Hepatocyte (in vitro differentiated cells): ENCODE measurements around the gene SCARF1. TPM values are rescaled to one million over a fixed set of nuclear protein-coding genes. Genes with fewer than 3 reads are reported as not detected.
"Not testable (repeated sequence)": the region's sequence is repeated elsewhere in the genome, so short reads cannot be mapped to it uniquely, and the experiment has no call there.

Source experiments
- DNase-seq: peaks from one replicate; pipeline ENCODE4 v3.0.0-alpha.2; 2016; ENCODE audit warnings: low spot score
- H2AFZ ChIP-seq: fragments of 200-600 bp; sonication (generic); 2 replicates; pipeline ENCODE4 v1.6.0; 2016; ENCODE audit warnings: antibody characterized with exemption, mild to moderate bottlenecking
- H3K27ac ChIP-seq: fragments of 200-600 bp; sonication (generic); 2 replicates; pipeline ENCODE4 v1.5.1; 2016; ENCODE audit warnings: mild to moderate bottlenecking
- H3K27me3 ChIP-seq: fragments of 200-600 bp; sonication (generic); 2 replicates; pipeline ENCODE4 v1.6.1; 2016
- H3K36me3 ChIP-seq: fragments of 200-600 bp; sonication (generic); replicated peaks from 2 replicates; pipeline ENCODE4 v1.5.1; 2016; ENCODE audit warnings: low read depth; ENCODE audit not compliant: insufficient read depth
- H3K4me1 ChIP-seq: fragments of 200-600 bp; sonication (generic); 2 replicates; pipeline ENCODE4 v1.5.1; 2016; ENCODE audit warnings: mild to moderate bottlenecking, moderate library complexity; ENCODE audit not compliant: insufficient read depth
- H3K4me2 ChIP-seq: fragments of 200-600 bp; sonication (generic); 2 replicates; pipeline ENCODE4 v1.6.0; 2016
- H3K4me3 ChIP-seq: fragments of 200-600 bp; sonication (generic); 2 replicates; pipeline ENCODE4 v1.5.1; 2016; ENCODE audit warnings: mild to moderate bottlenecking
- H3K79me2 ChIP-seq: fragments of 200-600 bp; sonication (generic); 2 replicates; pipeline ENCODE4 v1.6.0; 2017; ENCODE audit warnings: mild to moderate bottlenecking
- H3K9me2 ChIP-seq: fragments of 200-600 bp; sonication (generic); replicated peaks from 2 replicates; pipeline ENCODE4 v1.6.0; 2017; ENCODE audit warnings: mild to moderate bottlenecking; ENCODE audit not compliant: insufficient read depth
- H3K9me3 ChIP-seq: fragments of 200-600 bp; sonication (generic); 2 replicates; pipeline ENCODE4 v1.5.1; 2016; ENCODE audit warnings: low read depth, mild to moderate bottlenecking
- H4K20me1 ChIP-seq: fragments of 200-600 bp; sonication (generic); 2 replicates; pipeline ENCODE4 v1.6.0; 2016; ENCODE audit warnings: mild to moderate bottlenecking; ENCODE audit not compliant: insufficient read depth, poor library complexity, severe bottlenecking
- EZH2 ChIP-seq: fragments of 200-600 bp; sonication (generic); IDR thresholded peaks from 2 replicates; pipeline ENCODE4 v1.6.1; 2016; ENCODE audit warnings: antibody characterized with exemption, mild to moderate bottlenecking, borderline replicate concordance
- EZH2phosphoT487 ChIP-seq: fragments of 200-600 bp; sonication (generic); IDR thresholded peaks from one replicate; pipeline ENCODE4 v1.6.1; 2018; ENCODE audit warnings: antibody characterized with exemption, mild to moderate bottlenecking, low read depth, moderate library complexity; ENCODE audit not compliant: unreplicated experiment, severe bottlenecking
- WGBS: methylation state at CpG from one replicate; pipeline ENCODE4 v1.1.6; 2016; ENCODE audit warnings: low lambda C conversion rate; ENCODE audit errors: missing lambda C conversion rate; 5-methylcytosine and 5-hydroxymethylcytosine counted together
- polyA plus RNA-seq: library from polyadenylated mRNA; unstranded; fragments of >200 nt; fragmentation: Nextera tagmentation; extraction: Ambion mirVana; gene quantifications from 2 replicates; pipeline ENCODE4 v1.2.1, GENCODE V29; 2016
- total RNA-seq: library from RNA; depleted of rRNA; stranded (reverse); fragments of >200 nt; gene quantifications from 2 replicates; pipeline ENCODE4 v1.2.3, GENCODE V29; 2014
- TF ChIP-seq, protein P1 (sequence below): fragments of 200-600 bp; sonication (generic); IDR thresholded peaks from 2 replicates; pipeline ENCODE4 v1.5.1; 2016; ENCODE audit warnings: antibody characterized with exemption, mild to moderate bottlenecking; ENCODE audit not compliant: poor library complexity

Gene SCARF1
- total and polyA plus RNA-seq, 2 experiments from 2014 or later: 0.93 to 2.0 TPM

DNA sequence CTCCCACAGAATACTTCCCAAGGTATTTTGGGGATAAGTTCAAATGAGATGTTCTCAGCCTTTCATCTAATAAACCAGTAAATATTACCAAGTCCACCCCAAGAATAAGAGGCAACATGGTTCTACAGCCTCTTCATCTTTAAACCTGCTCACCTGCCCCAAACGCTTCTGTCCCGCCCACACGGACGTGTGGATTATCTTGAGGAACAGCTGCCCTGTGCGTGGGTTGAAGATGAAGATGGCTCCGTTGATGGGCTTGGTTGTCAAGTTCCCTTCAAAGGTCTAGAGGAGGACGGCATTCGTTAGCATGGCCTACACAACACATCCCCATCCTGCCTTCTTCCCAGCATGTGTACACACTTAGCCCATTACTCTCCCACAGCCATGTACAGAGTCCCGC is 12.6 kb upstream of the SCARF1 start:
- Histone ChIP-seq H3K27ac (no peak overlapping the region), H3K27me3 (no peaks in the 10 kb centered on the region), H3K4me2 (no peak overlapping the region), H3K79me2 (peaks cover 5% of the 10 kb centered on the region), H3K9me2 (no peaks in the 10 kb centered on the region), H3K36me3 (peaks cover 18% of the 10 kb centered on the region), H3K4me1 (no peaks in the 10 kb centered on the region), H3K4me3 (no peak overlapping the region), H2AFZ (no peak overlapping the region), H3K9me3 (no peaks in the 10 kb centered on the region), H4K20me1 (no peaks in the 10 kb centered on the region)
- 96% methylated on average over 9 of the region's 9 CpGs for WGBS
- no peak for DNase-seq
- TF ChIP-seq EZH2phosphoT487 (no peak), EZH2 (no peak)
- TF ChIP-seq, protein P1, sequence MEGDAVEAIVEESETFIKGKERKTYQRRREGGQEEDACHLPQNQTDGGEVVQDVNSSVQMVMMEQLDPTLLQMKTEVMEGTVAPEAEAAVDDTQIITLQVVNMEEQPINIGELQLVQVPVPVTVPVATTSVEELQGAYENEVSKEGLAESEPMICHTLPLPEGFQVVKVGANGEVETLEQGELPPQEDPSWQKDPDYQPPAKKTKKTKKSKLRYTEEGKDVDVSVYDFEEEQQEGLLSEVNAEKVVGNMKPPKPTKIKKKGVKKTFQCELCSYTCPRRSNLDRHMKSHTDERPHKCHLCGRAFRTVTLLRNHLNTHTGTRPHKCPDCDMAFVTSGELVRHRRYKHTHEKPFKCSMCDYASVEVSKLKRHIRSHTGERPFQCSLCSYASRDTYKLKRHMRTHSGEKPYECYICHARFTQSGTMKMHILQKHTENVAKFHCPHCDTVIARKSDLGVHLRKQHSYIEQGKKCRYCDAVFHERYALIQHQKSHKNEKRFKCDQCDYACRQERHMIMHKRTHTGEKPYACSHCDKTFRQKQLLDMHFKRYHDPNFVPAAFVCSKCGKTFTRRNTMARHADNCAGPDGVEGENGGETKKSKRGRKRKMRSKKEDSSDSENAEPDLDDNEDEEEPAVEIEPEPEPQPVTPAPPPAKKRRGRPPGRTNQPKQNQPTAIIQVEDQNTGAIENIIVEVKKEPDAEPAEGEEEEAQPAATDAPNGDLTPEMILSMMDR: no peak

DNA sequence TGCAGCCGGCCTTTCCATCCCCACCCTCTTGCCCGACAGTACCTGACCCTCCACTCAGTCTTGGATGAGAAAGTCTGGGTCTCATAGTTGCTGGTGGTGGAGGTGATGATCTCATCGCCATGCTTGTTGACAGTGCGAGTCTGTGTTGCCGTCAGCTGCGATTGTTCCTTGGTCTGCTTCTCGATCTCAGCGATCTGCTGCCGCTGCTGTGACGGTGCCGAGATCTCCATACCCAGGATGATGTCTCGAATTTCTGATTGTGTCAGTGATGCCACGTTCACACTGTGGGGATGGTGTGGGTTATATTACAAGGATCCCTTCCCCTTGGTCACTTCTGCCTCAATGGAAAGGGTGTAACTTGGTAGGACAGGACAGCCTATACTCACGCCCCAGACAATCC is 8.2 kb upstream of the SCARF1 start:
- WGBS: 97% methylated on average over 14 of the region's 14 CpGs
- TF ChIP-seq, protein P1: no peak
- TF ChIP-seq EZH2 (no peak), EZH2phosphoT487 (no peak)
- no peaks in the 10 kb centered on the region for H3K79me2 ChIP-seq
- H3K9me2 ChIP-seq: no peaks in the 10 kb centered on the region
- no peak overlapping the region for H3K4me3 ChIP-seq
- H3K36me3 ChIP-seq: peaks cover 5% of the 10 kb centered on the region
- peaks cover 14% of the 10 kb centered on the region for H3K4me1 ChIP-seq
- no peak for DNase-seq
- no peak overlapping the region for H3K4me2 ChIP-seq
- H4K20me1 ChIP-seq: peaks cover 6% of the 10 kb centered on the region
- no peak overlapping the region for H2AFZ ChIP-seq
- H3K27me3 ChIP-seq: no peaks in the 10 kb centered on the region
- no peaks in the 10 kb centered on the region for H3K9me3 ChIP-seq
- no peak overlapping the region for H3K27ac ChIP-seq

DNA sequence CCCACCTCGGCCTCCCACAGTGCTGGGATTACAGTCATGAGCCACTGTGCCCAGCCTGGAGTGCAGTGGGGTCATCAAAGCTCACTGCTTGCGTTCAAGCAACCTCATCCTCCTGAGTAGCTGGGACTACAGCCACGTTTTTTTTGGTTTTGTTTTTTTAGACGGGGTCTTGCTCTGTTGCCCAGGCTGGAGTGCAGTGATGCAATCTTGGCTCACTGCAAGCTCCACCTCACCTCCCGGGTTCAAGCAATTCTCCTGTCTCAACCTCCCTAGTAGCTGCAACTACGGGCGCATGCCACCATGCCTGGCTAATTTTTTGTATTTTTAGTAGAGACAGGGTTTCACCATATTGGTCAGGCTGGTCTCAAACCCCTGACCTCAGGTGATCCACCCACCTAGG is 7.3 kb upstream of the SCARF1 start:
- not testable (repeated sequence) for H3K79me2 ChIP-seq, DNase-seq, H3K9me2 ChIP-seq, H3K27me3 ChIP-seq, H2AFZ ChIP-seq, H3K36me3 ChIP-seq, H3K9me3 ChIP-seq, H3K27ac ChIP-seq, H4K20me1 ChIP-seq, H3K4me2 ChIP-seq, H3K4me3 ChIP-seq
- peaks cover 19% of the 10 kb centered on the region for H3K4me1 ChIP-seq
- WGBS: 89% methylated on average over 7 of the region's 7 CpGs

DNA sequence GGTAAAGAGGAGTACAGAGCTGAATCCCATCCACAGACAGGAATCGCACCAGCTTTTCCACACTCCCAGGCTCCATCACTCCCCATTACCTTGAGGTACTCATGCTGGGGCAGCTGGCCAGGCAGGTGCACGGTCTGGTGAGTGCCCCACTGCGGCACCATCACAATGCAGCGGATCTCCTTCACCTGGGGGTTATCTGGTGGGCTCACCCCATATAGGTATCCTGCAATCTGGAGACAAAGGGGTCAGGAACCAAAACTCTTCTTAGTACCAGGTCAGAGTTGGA is 6.0 kb upstream of the SCARF1 start:
- no peaks in the 10 kb centered on the region for H3K36me3 ChIP-seq
- H3K9me3 ChIP-seq: no peaks in the 10 kb centered on the region
- TF ChIP-seq, protein P1: no peak
- no peak overlapping the region for H3K27ac ChIP-seq
- no peak overlapping the region for H2AFZ ChIP-seq
- peaks cover 6% of the 10 kb centered on the region for H4K20me1 ChIP-seq
- DNase-seq: no peak
- H3K79me2 ChIP-seq: no peaks in the 10 kb centered on the region
- H3K4me3 ChIP-seq: no peak overlapping the region
- H3K4me1 ChIP-seq: peaks cover 22% of the 10 kb centered on the region
- no peak overlapping the region for H3K4me2 ChIP-seq
- WGBS: 96% methylated on average over 4 of the region's 4 CpGs
- no peaks in the 10 kb centered on the region for H3K9me2 ChIP-seq
- no peaks in the 10 kb centered on the region for H3K27me3 ChIP-seq
